NOMO-1 treated with dmso at 0.1 percent for 144 hours (cell line): ENCODE measurements around the gene COL8A1.
"Not testable (repeated sequence)": the region's sequence is repeated elsewhere in the genome, so short reads cannot be mapped to it uniquely, and the experiment has no call there.

Experiments
- DNase-seq: peaks from one replicate; lab custom pipeline; 2025; ENCODE audit not compliant: unreplicated experiment; lab: John Stamatoyannopoulos, UW

The COL8A1 gene

GRCh38 chr3:99836681-99837080, 198.3 kb downstream of the COL8A1 start:
- DNase-seq: no peak

GRCh38 chr3:99837715-99838114, 199.3 kb downstream of the COL8A1 start:
- no peak for DNase-seq

- no peak for DNase-seq
Measured at GRCh38 chr3:99838755-99839154, 200.4 kb downstream of the COL8A1 start.

- no peak for DNase-seq
Measured at GRCh38 chr3:99839613-99840012, 201.2 kb downstream of the COL8A1 start.

- not testable (repeated sequence) for DNase-seq
Measured at GRCh38 chr3:99841949-99842348, 203.6 kb downstream of the COL8A1 start.

- DNase-seq: peak; percentile 28
Measured at GRCh38 chr3:99842826-99843589, 204.6 kb downstream of the COL8A1 start.

GRCh38 chr3:99843590-99844258, 205.3 kb downstream of the COL8A1 start:
- DNase-seq: no peak

- DNase-seq: peak; percentile 14
Measured at GRCh38 chr3:99845331-99845730, 206.9 kb downstream of the COL8A1 start.

- no peak for DNase-seq
Measured at GRCh38 chr3:99845999-99846398, 207.6 kb downstream of the COL8A1 start.

GRCh38 chr3:99846477-99847160, 208.2 kb downstream of the COL8A1 start:
- no peak for DNase-seq

- DNase-seq: no peak
Measured at GRCh38 chr3:99848433-99848832, 210.0 kb downstream of the COL8A1 start.
